H9 (cell line): Measurements from ENCODE around the gene SSBP3. TPM values are rescaled to one million over a fixed set of nuclear protein-coding genes. Genes with fewer than 3 reads are reported as not detected.
A peak's percentile ranks its signal among the peaks of the same experiment; 100 is the strongest.

Experiments
- DNase-seq: peaks from one replicate; pipeline ENCODE4 v3.0.0-alpha.2; 2017
- H2AFZ ChIP-seq: one replicate; pipeline ENCODE4 v1.6.1; 2013; ENCODE audit warnings: mild to moderate bottlenecking, low read length, control low read depth, moderate library complexity
- H2AK5ac ChIP-seq: 2 replicates; pipeline ENCODE4 v1.6.1; 2013; ENCODE audit warnings: low read length, control low read depth, mixed read lengths; ENCODE audit not compliant: insufficient read length
- H2BK120ac ChIP-seq: one replicate; pipeline ENCODE4 v1.6.1; 2013; ENCODE audit warnings: low read depth, mild to moderate bottlenecking, low read length, control low read depth, inconsistent platforms; ENCODE audit not compliant: poor library complexity, severe bottlenecking
- H2BK12ac ChIP-seq: 2 replicates; pipeline ENCODE4 v1.6.1; 2013; ENCODE audit warnings: low read length, control low read depth, mixed read lengths, low read depth; ENCODE audit not compliant: insufficient read length
- H2BK15ac ChIP-seq: 2 replicates; pipeline ENCODE4 v1.6.1; 2013; ENCODE audit warnings: low read depth, low read length, control low read depth
- H2BK20ac ChIP-seq: one replicate; pipeline ENCODE4 v1.6.1; 2013; ENCODE audit warnings: low read depth, mild to moderate bottlenecking, low read length, control low read depth, inconsistent platforms; ENCODE audit not compliant: poor library complexity, severe bottlenecking
- H2BK5ac ChIP-seq: 2 replicates; pipeline ENCODE4 v1.6.1; 2013; ENCODE audit warnings: low read length, control low read depth, mixed read lengths; ENCODE audit not compliant: insufficient read length
- H3K14ac ChIP-seq: 2 replicates; pipeline ENCODE4 v1.6.1; 2013; ENCODE audit warnings: low read length, control low read depth; ENCODE audit not compliant: insufficient read depth
- H3K18ac ChIP-seq: 2 replicates; pipeline ENCODE4 v1.6.1; 2013; ENCODE audit warnings: low read depth, mild to moderate bottlenecking, mixed read lengths, low read length, control low read depth; ENCODE audit not compliant: insufficient read length
- H3K23ac ChIP-seq: 2 replicates; pipeline ENCODE4 v1.6.1; 2013; ENCODE audit warnings: low read length, control low read depth, mixed read lengths, low read depth; ENCODE audit not compliant: insufficient read length
- H3K23me2 ChIP-seq: 2 replicates; pipeline ENCODE4 v1.6.1; 2013; ENCODE audit warnings: low read depth, mild to moderate bottlenecking, mixed read lengths, low read length, control low read depth; ENCODE audit not compliant: insufficient read length, poor library complexity, severe bottlenecking
- H3K27ac ChIP-seq: 2 replicates; pipeline ENCODE4 v1.5.1; 2013; ENCODE audit warnings: low read length, control low read depth, mixed read lengths, low read depth; ENCODE audit not compliant: insufficient read length
- H3K27me3 ChIP-seq: 2 replicates; pipeline ENCODE4 v1.6.1; 2013; ENCODE audit warnings: low read length, control low read depth, inconsistent platforms; ENCODE audit not compliant: insufficient read depth
- H3K4ac ChIP-seq: 2 replicates; pipeline ENCODE4 v1.6.1; 2013; ENCODE audit warnings: low read depth, mild to moderate bottlenecking, control low read depth, inconsistent platforms, low read length, moderate library complexity
- H3K4me1 ChIP-seq: 2 replicates; pipeline ENCODE4 v1.6.1; 2013; ENCODE audit warnings: low read length, control low read depth, inconsistent platforms; ENCODE audit not compliant: insufficient read depth
- H3K4me2 ChIP-seq: 2 replicates; pipeline ENCODE4 v1.6.1; 2013; ENCODE audit warnings: low read length, control low read depth, mixed read lengths; ENCODE audit not compliant: insufficient read length, insufficient read depth
- H3K56ac ChIP-seq: 2 replicates; pipeline ENCODE4 v1.6.1; 2013; ENCODE audit warnings: low read depth, mild to moderate bottlenecking, mixed read lengths, low read length, control low read depth; ENCODE audit not compliant: insufficient read length
- H3K79me1 ChIP-seq: 2 replicates; pipeline ENCODE4 v1.6.1; 2013; ENCODE audit warnings: low read depth, mild to moderate bottlenecking, moderate library complexity, low read length, control low read depth, inconsistent platforms; ENCODE audit not compliant: insufficient read depth, poor library complexity, severe bottlenecking
- H3K79me2 ChIP-seq: 2 replicates; pipeline ENCODE4 v1.6.1; 2013; ENCODE audit warnings: low read length, control low read depth, inconsistent platforms; ENCODE audit not compliant: insufficient read depth
- H3K9ac ChIP-seq: 2 replicates; pipeline ENCODE4 v1.6.1; 2013; ENCODE audit warnings: low read length, control low read depth, mixed read lengths; ENCODE audit not compliant: insufficient read length; ENCODE audit errors: extremely low read depth
- H3K9me3 ChIP-seq: one replicate; pipeline ENCODE4 v1.6.1; 2013; ENCODE audit warnings: low read depth, low read length, inconsistent platforms; ENCODE audit not compliant: control insufficient read depth
- H3T11ph ChIP-seq: one replicate; pipeline ENCODE4 v1.6.1; 2013; ENCODE audit warnings: mild to moderate bottlenecking, low read length, control low read depth, inconsistent platforms
- H4K20me1 ChIP-seq: one replicate; pipeline ENCODE4 v1.6.1; 2013; ENCODE audit not compliant: control insufficient read depth, insufficient read length, insufficient read depth
- H4K5ac ChIP-seq: 2 replicates; pipeline ENCODE4 v1.6.1; 2013; ENCODE audit warnings: low read depth, mild to moderate bottlenecking, mixed read lengths, low read length, control low read depth; ENCODE audit not compliant: insufficient read length
- H4K8ac ChIP-seq: replicated peaks from 2 replicates; pipeline ENCODE4 v1.6.1; 2013; ENCODE audit warnings: low read length, control low read depth, mixed read lengths, low read depth; ENCODE audit not compliant: insufficient read length
- H4K91ac ChIP-seq: 2 replicates; pipeline ENCODE4 v1.6.1; 2013; ENCODE audit warnings: low read depth, mild to moderate bottlenecking, moderate library complexity, mixed read lengths, low read length, control low read depth; ENCODE audit not compliant: insufficient read length
- H3K27ac Mint-ChIP-seq, 3 experiments: 2 replicates in 2 of 3; 3 replicates in 1 of 3; pipeline ENCODE4 v1.8.0; 2020 to 2021; ENCODE audit warnings: mixed read lengths in 3 of 3, mild to moderate bottlenecking in 1 of 3, moderate library complexity in 1 of 3
- H3K27me3 Mint-ChIP-seq: 2 replicates; pipeline ENCODE4 v1.8.0; 2021; ENCODE audit warnings: low read depth, mild to moderate bottlenecking, moderate library complexity, mixed read lengths
- H3K36me3 Mint-ChIP-seq, 3 experiments: 2 replicates in 2 of 3; 3 replicates in 1 of 3; pipeline ENCODE4 v1.8.0; 2020 to 2021; ENCODE audit warnings: low read depth in 3 of 3, mixed read lengths in 3 of 3; ENCODE audit not compliant: insufficient read depth in 1 of 3
- H3K4me1 Mint-ChIP-seq, 2 experiments: 2 replicates each; pipeline ENCODE4 v1.8.0; 2020; ENCODE audit warnings: mixed read lengths in 2 of 2
- H3K4me3 Mint-ChIP-seq, 2 experiments: 2 replicates in 1 of 2; 3 replicates in 1 of 2; pipeline ENCODE4 v1.8.0; 2020 to 2021; ENCODE audit warnings: mild to moderate bottlenecking in 2 of 2, mixed read lengths in 2 of 2, moderate library complexity in 1 of 2
- H3K9me3 Mint-ChIP-seq, 2 experiments: 2 replicates in 1 of 2; 3 replicates in 1 of 2; pipeline ENCODE4 v1.8.0; 2020; ENCODE audit warnings: mild to moderate bottlenecking in 2 of 2, mixed read lengths in 2 of 2, moderate library complexity in 1 of 2
- CTCF ChIP-seq: fragments of 200-600 bp; sonication (generic); conservative IDR thresholded peaks from 3 replicates; pipeline ENCODE4 v1.8.0; 2021; ENCODE audit warnings: antibody characterized with exemption, mild to moderate bottlenecking
- WGBS: extraction: QIAGEN DNeasy Blood & Tissue Kit; methylation state at CpG from one replicate; pipeline ENCODE4 v1.1.7; 2013; ENCODE audit warnings: missing lambda C conversion rate, low lambda C conversion rate, mixed read lengths; ENCODE audit not compliant: insufficient read length; ENCODE audit errors: extremely low coverage; 5-methylcytosine and 5-hydroxymethylcytosine counted together
- total RNA-seq: library from RNA; stranded (reverse); gene quantifications from 2 replicates; pipeline ENCODE4 v1.2.1, GENCODE V29; 2021

Gene SSBP3
- total RNA-seq, 1 experiment from 2014 or later = 126 TPM

- no peak overlapping the region for H2BK20ac ChIP-seq
- no peak overlapping the region for H3K9ac ChIP-seq
- H2BK5ac ChIP-seq = no peak overlapping the region
- Mint-ChIP-seq H3K36me3 (peaks cover 18 to 46% (median 41%) of the 10 kb centered on the region in 3 experiments), H3K27ac (0 out of 7 replicates have a peak overlapping the region, but pooled peaks of 1 of the 3 experiments have one; percentile 64), H3K4me3 (no peak overlapping the region), H3K27me3 (no peaks in the 10 kb centered on the region), H3K9me3 (no peaks in the 10 kb centered on the region), H3K4me1 (peaks cover 5% of the 10 kb centered on the region in 2 experiments; a peak in 2 of 4 replicates)
- no peak overlapping the region for H3K23ac ChIP-seq
- H4K20me1 ChIP-seq = no peaks in the 10 kb centered on the region
- DNase-seq = no peak
- H3K18ac ChIP-seq = no peak overlapping the region
- H4K5ac ChIP-seq = no peak overlapping the region
- no peak overlapping the region for H3K27ac ChIP-seq
- no peak overlapping the region for H2AFZ ChIP-seq
- H3K56ac ChIP-seq = no peak overlapping the region
- H3K4ac ChIP-seq = no peak overlapping the region
- H3K27me3 ChIP-seq = no peaks in the 10 kb centered on the region
- H2BK15ac ChIP-seq = no peak overlapping the region
- no peak overlapping the region for H2BK120ac ChIP-seq
- H3K4me2 ChIP-seq = no peak overlapping the region
- H3K4me1 ChIP-seq = no peaks in the 10 kb centered on the region
- H2AK5ac ChIP-seq = no peak overlapping the region
- no peak overlapping the region for H3T11ph ChIP-seq
- no peak overlapping the region for H4K91ac ChIP-seq
- no peaks in the 10 kb centered on the region for H3K9me3 ChIP-seq
- WGBS = no CpG with 5 or more reads among the region's 4 CpGs
- H3K79me1 ChIP-seq = no peaks in the 10 kb centered on the region
- H2BK12ac ChIP-seq = no peak overlapping the region
- no peaks in the 10 kb centered on the region for H3K79me2 ChIP-seq
- TF ChIP-seq CTCF = no peak
- no peak overlapping the region for H3K14ac ChIP-seq
- no peak overlapping the region for H4K8ac ChIP-seq
- H3K23me2 ChIP-seq = no peaks in the 10 kb centered on the region
Measured at GRCh38 chr1:54245501-54245900, 160.7 kb downstream of the SSBP3 start.
